ENCODE results near the gene BTC.

DNA sequence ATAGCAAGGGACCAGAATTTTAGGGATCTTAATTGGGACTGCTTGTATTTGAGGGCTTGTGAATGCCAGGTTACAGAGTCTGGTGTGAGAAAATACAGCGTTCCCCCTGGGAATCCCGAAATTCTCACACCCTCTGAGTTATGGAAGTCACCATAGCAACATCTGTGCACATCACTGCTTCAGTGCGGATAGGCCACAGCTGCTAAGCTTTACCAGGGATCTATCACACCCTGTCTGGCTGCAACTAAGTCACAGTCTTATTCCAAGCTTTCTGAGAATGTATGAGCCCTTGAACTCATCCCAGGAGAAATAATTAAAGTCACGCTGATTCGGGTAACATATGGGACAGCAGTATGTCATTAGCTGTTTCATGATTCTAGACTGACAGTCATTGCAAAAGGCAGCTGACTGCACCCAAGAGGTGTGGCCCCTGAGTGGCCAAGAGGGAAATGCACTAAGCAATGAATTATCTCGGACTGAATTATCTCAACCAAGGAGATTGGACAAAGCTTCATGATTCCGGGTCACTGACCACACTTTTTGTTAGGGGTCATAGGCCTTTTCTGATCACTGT, 46.7 kb upstream of the BTC start:
- TF ChIP-seq, protein P1, sequence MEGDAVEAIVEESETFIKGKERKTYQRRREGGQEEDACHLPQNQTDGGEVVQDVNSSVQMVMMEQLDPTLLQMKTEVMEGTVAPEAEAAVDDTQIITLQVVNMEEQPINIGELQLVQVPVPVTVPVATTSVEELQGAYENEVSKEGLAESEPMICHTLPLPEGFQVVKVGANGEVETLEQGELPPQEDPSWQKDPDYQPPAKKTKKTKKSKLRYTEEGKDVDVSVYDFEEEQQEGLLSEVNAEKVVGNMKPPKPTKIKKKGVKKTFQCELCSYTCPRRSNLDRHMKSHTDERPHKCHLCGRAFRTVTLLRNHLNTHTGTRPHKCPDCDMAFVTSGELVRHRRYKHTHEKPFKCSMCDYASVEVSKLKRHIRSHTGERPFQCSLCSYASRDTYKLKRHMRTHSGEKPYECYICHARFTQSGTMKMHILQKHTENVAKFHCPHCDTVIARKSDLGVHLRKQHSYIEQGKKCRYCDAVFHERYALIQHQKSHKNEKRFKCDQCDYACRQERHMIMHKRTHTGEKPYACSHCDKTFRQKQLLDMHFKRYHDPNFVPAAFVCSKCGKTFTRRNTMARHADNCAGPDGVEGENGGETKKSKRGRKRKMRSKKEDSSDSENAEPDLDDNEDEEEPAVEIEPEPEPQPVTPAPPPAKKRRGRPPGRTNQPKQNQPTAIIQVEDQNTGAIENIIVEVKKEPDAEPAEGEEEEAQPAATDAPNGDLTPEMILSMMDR (IDR thresholded peaks at IDR 0.05) = no peak
- TF ChIP-seq POLR2A (IDR thresholded peaks at IDR 0.05) = no peak
